Keratinocyte (primary cell): ENCODE results near the gene ZNF629. TPM values are rescaled to one million over a fixed set of nuclear protein-coding genes. Genes with fewer than 3 reads are reported as not detected.

Experiments used
- DNase-seq: peaks from one replicate; pipeline ENCODE4 v3.0.0-alpha.2; 2011; ENCODE audit warnings: low read depth, missing footprints, low spot score
- FAIRE-seq: peaks from 2 replicates; lab custom pipeline; 2011; peaks lifted over from hg19 to GRCh38; lab: Jason Lieb, UNC
- H2AFZ ChIP-seq: 2 replicates; pipeline ENCODE4 v1.6.0; 2012; ENCODE audit warnings: low read length, control low read depth, inconsistent platforms; ENCODE audit not compliant: control insufficient read depth
- H3K27ac ChIP-seq: 2 replicates; pipeline ENCODE4 v1.5.1; 2011; ENCODE audit warnings: low read length; ENCODE audit not compliant: control insufficient read depth, insufficient read depth
- H3K27me3 ChIP-seq: 3 replicates; pipeline ENCODE4 v1.6.0; 2011; ENCODE audit warnings: low read length; ENCODE audit not compliant: control insufficient read depth, insufficient read depth; ENCODE audit errors: extremely low read depth
- H3K36me3 ChIP-seq, 2 experiments: 2 replicates in 1 of 2; 3 replicates in 1 of 2; pipeline ENCODE4 v1.5.1; 2011; ENCODE audit warnings: low read length in 2 of 2, mild to moderate bottlenecking in 1 of 2; ENCODE audit not compliant: control insufficient read depth in 2 of 2, insufficient read depth in 2 of 2; ENCODE audit errors: extremely low read depth in 1 of 2
- H3K4me1 ChIP-seq: 3 replicates; pipeline ENCODE4 v1.5.1; 2011; ENCODE audit warnings: low read length; ENCODE audit not compliant: control insufficient read depth, insufficient read depth; ENCODE audit errors: extremely low read depth
- H3K4me2 ChIP-seq: 3 replicates; pipeline ENCODE4 v1.6.0; 2011; ENCODE audit warnings: low read depth, low read length; ENCODE audit not compliant: control insufficient read depth, insufficient read depth; ENCODE audit errors: extremely low read depth
- H3K4me3 ChIP-seq, 3 experiments: fragments of 200-600 bp in 1 of 3; sonication (generic) in 1 of 3; 2 replicates in 2 of 3; 3 replicates in 1 of 3; pipeline ENCODE4 v1.5.1; 2011 to 2016; ENCODE audit warnings: low read length in 3 of 3, mild to moderate bottlenecking in 3 of 3, control low read depth in 2 of 3, inconsistent platforms in 1 of 3, low read depth in 1 of 3, mixed read lengths in 1 of 3, mixed run types in 1 of 3, moderate library complexity in 1 of 3; ENCODE audit not compliant: control insufficient read depth in 2 of 3, insufficient read depth in 2 of 3; ENCODE audit errors: extremely low read depth in 1 of 3
- H3K79me2 ChIP-seq: 2 replicates; pipeline ENCODE4 v1.6.0; 2012; ENCODE audit warnings: low read length; ENCODE audit not compliant: control insufficient read depth, insufficient read depth
- H3K9ac ChIP-seq: 3 replicates; pipeline ENCODE4 v1.6.0; 2011; ENCODE audit warnings: low read length; ENCODE audit not compliant: control insufficient read depth, insufficient read depth; ENCODE audit errors: extremely low read depth
- H3K9me1 ChIP-seq: 3 replicates; pipeline ENCODE4 v1.6.0; 2011; ENCODE audit warnings: low read length; ENCODE audit not compliant: control insufficient read depth, insufficient read depth; ENCODE audit errors: extremely low read depth
- H3K9me3 ChIP-seq: 2 replicates; pipeline ENCODE4 v1.5.1; 2012; ENCODE audit warnings: low read depth, low read length; ENCODE audit not compliant: control insufficient read depth
- H4K20me1 ChIP-seq: 3 replicates; pipeline ENCODE4 v1.6.0; 2011; ENCODE audit warnings: low read length; ENCODE audit not compliant: control insufficient read depth, insufficient read depth; ENCODE audit errors: extremely low read depth
- CTCF ChIP-seq, 3 experiments: IDR thresholded peaks in 1 of 3; conservative IDR thresholded peaks in 1 of 3; optimal IDR thresholded peaks in 1 of 3; 2 replicates in 2 of 3; 3 replicates in 1 of 3; pipeline versions ENCODE3 to v1.5.1; 2011; ENCODE audit warnings: low read length in 3 of 3, mild to moderate bottlenecking in 3 of 3, moderate library complexity in 2 of 3, control low read depth in 1 of 3, inconsistent platforms in 1 of 3; ENCODE audit not compliant: insufficient read depth in 2 of 3; ENCODE audit errors: extremely low read depth in 1 of 3
- EZH2 ChIP-seq: IDR thresholded peaks from one replicate; pipeline ENCODE4 v1.6.1; 2012; ENCODE audit warnings: inconsistent platforms, mild to moderate bottlenecking, low read length, moderate library complexity
- dilution Hi-C: fragments of 300-500 bp; cut with MboI; formaldehyde crosslinking; loops from one replicate; pipeline ENCODE4 v1.7.0; 2020; ENCODE audit warnings: low sequenced_read_pairs; ENCODE audit not compliant: extremely low pct_ligation_motif_present
- polyA plus RNA-seq, 5 experiments: library from polyadenylated mRNA; depleted of rRNA in 3 of 5; stranded (reverse) in 3 of 5; stranded (forward) in 1 of 5; unstranded in 1 of 5; fragments of >200 nt; gene quantifications; 1 replicate in 1 of 5; 2 replicates in 3 of 5; 3 replicates in 1 of 5; pipeline versions ENCODE4 v1.2.1 to v1.2.3, GENCODE V29; 2011 to 2012; ENCODE audit warnings: missing spikeins in 2 of 5, low read depth in 1 of 5, low replicate concordance in 1 of 5

The ZNF629 gene
- polyA plus RNA-seq, 1 donor (not counting 4 experiments of a cell fraction or from before 2014, with no cell fraction given): 3.6 TPM

GRCh38 chr16:30764816-30765465 is 22.1 kb downstream of the ZNF629 start:
- Histone ChIP-seq H3K27ac (no peak overlapping the region), H2AFZ (no peak overlapping the region), H3K9me3 (no peaks in the 10 kb centered on the region), H3K79me2 (peaks cover 25% of the 10 kb centered on the region), H3K4me2 (no peak overlapping the region), H3K4me1 (peaks cover 17% of the 10 kb centered on the region), H3K9ac (no peak overlapping the region), H3K9me1 (no peaks in the 10 kb centered on the region), H3K4me3 (no peak overlapping the region), H3K27me3 (no peaks in the 10 kb centered on the region), H3K36me3 (peaks cover 42 to 46% of the 10 kb centered on the region in 2 experiments), H4K20me1 (no peaks in the 10 kb centered on the region)
- FAIRE-seq: no peak
- TF ChIP-seq CTCF (optimal IDR thresholded peaks at IDR 0.05 in 1 of 3, IDR thresholded peaks at IDR 0.05 in 1 of 3, conservative IDR thresholded peaks at IDR 0.05 in 1 of 3; ENCODE audit: extremely low read depth in 1 of 3, insufficient read depth in 2 of 3, low read length in 3 of 3) (no peak), EZH2 (no peak)
- no peak for DNase-seq
- dilution Hi-C loops: no loop called here

- DNase-seq (no peak), FAIRE-seq (no peak)
- peaks cover 36 to 41% of the 10 kb centered on the region in 2 experiments for H3K36me3 ChIP-seq
- peaks cover 17% of the 10 kb centered on the region for H3K4me1 ChIP-seq
- H3K4me2 ChIP-seq: no peak overlapping the region
- H3K9ac ChIP-seq: no peak overlapping the region
- H3K79me2 ChIP-seq: peaks cover 25% of the 10 kb centered on the region
- dilution Hi-C loops: no loop called here
- H3K9me3 ChIP-seq: no peaks in the 10 kb centered on the region
- H3K4me3 ChIP-seq: no peak overlapping the region
- no peak overlapping the region for H2AFZ ChIP-seq
- no peaks in the 10 kb centered on the region for H4K20me1 ChIP-seq
- H3K9me1 ChIP-seq: no peaks in the 10 kb centered on the region
- H3K27ac ChIP-seq: no peak overlapping the region
- TF ChIP-seq EZH2 (no peak), CTCF (optimal IDR thresholded peaks at IDR 0.05 in 1 of 3, IDR thresholded peaks at IDR 0.05 in 1 of 3, conservative IDR thresholded peaks at IDR 0.05 in 1 of 3; ENCODE audit: extremely low read depth in 1 of 3, insufficient read depth in 2 of 3, low read length in 3 of 3) (no peak)
- no peaks in the 10 kb centered on the region for H3K27me3 ChIP-seq
Measured at GRCh38 chr16:30764086-30764485, 22.9 kb downstream of the ZNF629 start.
